IPS-20b (cell line): Measurements from ENCODE around the gene PTPRD.
"Not testable (repeated sequence)": the region's sequence is repeated elsewhere in the genome, so short reads cannot be mapped to it uniquely, and the experiment has no call there.

Source experiments
- H3K27ac ChIP-seq: one replicate; pipeline ENCODE4 v1.5.1; 2013; ENCODE audit warnings: low read length
- H3K27me3 ChIP-seq: 2 replicates; pipeline ENCODE4 v1.6.1; 2013; ENCODE audit warnings: mild to moderate bottlenecking, low read length, inconsistent platforms; ENCODE audit not compliant: insufficient read depth
- H3K36me3 ChIP-seq: 2 replicates; pipeline ENCODE4 v1.6.1; 2013; ENCODE audit warnings: low read depth, mild to moderate bottlenecking, inconsistent platforms, low read length, moderate library complexity; ENCODE audit not compliant: insufficient read depth
- H3K4me1 ChIP-seq: 2 replicates; pipeline ENCODE4 v1.6.1; 2013; ENCODE audit warnings: mild to moderate bottlenecking, control low read depth, inconsistent platforms, low read length, moderate library complexity; ENCODE audit not compliant: insufficient read depth
- H3K4me3 ChIP-seq: 2 replicates; pipeline ENCODE4 v1.5.1; 2013; ENCODE audit warnings: mild to moderate bottlenecking, low read length, inconsistent platforms
- H3K9ac ChIP-seq: 2 replicates; pipeline ENCODE4 v1.6.1; 2013; ENCODE audit warnings: low read depth, mild to moderate bottlenecking, inconsistent platforms, low read length, moderate library complexity
- H3K9me3 ChIP-seq: 2 replicates; pipeline ENCODE4 v1.6.1; 2013; ENCODE audit warnings: mild to moderate bottlenecking, low read depth, low read length, inconsistent platforms; ENCODE audit not compliant: insufficient read depth

Gene PTPRD

GRCh38 chr9:8940650-8941049, 1672.2 kb downstream of the PTPRD start:
- Histone ChIP-seq H3K9ac (no peak overlapping the region), H3K9me3 (no peaks in the 10 kb centered on the region), H3K36me3 (no peaks in the 10 kb centered on the region), H3K27ac (no peak overlapping the region), H3K4me1 (no peaks in the 10 kb centered on the region), H3K4me3 (no peak overlapping the region), H3K27me3 (no peaks in the 10 kb centered on the region)

GRCh38 chr9:8926461-8926860, 1686.3 kb downstream of the PTPRD start:
- Histone ChIP-seq H3K36me3 (no peaks in the 10 kb centered on the region), H3K4me1 (no peaks in the 10 kb centered on the region), H3K27me3 (no peaks in the 10 kb centered on the region), H3K9me3 (no peaks in the 10 kb centered on the region), H3K27ac (no peak overlapping the region), H3K4me3 (no peak overlapping the region), H3K9ac (no peak overlapping the region)

- no peak overlapping the region for H3K27ac ChIP-seq
- H3K4me3 ChIP-seq = no peak overlapping the region
- H3K9ac ChIP-seq = no peak overlapping the region
- H3K9me3 ChIP-seq = no peaks in the 10 kb centered on the region
- no peaks in the 10 kb centered on the region for H3K27me3 ChIP-seq
- H3K36me3 ChIP-seq = no peaks in the 10 kb centered on the region
- no peaks in the 10 kb centered on the region for H3K4me1 ChIP-seq
Observed at GRCh38 chr9:8924562-8924961, 1688.2 kb downstream of the PTPRD start.

GRCh38 chr9:8920478-8921183, 1692.2 kb downstream of the PTPRD start:
- H3K4me3 ChIP-seq, H3K4me1 ChIP-seq, H3K36me3 ChIP-seq, H3K9me3 ChIP-seq, H3K27me3 ChIP-seq, H3K27ac ChIP-seq, H3K9ac ChIP-seq: not testable (repeated sequence)

GRCh38 chr9:8917956-8918739, 1694.7 kb downstream of the PTPRD start:
- H3K9me3 ChIP-seq = no peaks in the 10 kb centered on the region
- no peak overlapping the region for H3K27ac ChIP-seq
- no peaks in the 10 kb centered on the region for H3K36me3 ChIP-seq
- no peak overlapping the region for H3K4me3 ChIP-seq
- H3K4me1 ChIP-seq = no peaks in the 10 kb centered on the region
- no peaks in the 10 kb centered on the region for H3K27me3 ChIP-seq
- no peak overlapping the region for H3K9ac ChIP-seq

- no peaks in the 10 kb centered on the region for H3K36me3 ChIP-seq
- H3K4me3 ChIP-seq = no peak overlapping the region
- no peak overlapping the region for H3K27ac ChIP-seq
- H3K27me3 ChIP-seq = no peaks in the 10 kb centered on the region
- no peaks in the 10 kb centered on the region for H3K9me3 ChIP-seq
- H3K4me1 ChIP-seq = no peaks in the 10 kb centered on the region
- no peak overlapping the region for H3K9ac ChIP-seq
Observed at GRCh38 chr9:8916771-8917170, 1696.0 kb downstream of the PTPRD start.

GRCh38 chr9:8907868-8908267, 1704.9 kb downstream of the PTPRD start:
- Histone ChIP-seq H3K4me1 (no peaks in the 10 kb centered on the region), H3K9me3 (no peaks in the 10 kb centered on the region), H3K9ac (no peak overlapping the region), H3K36me3 (no peaks in the 10 kb centered on the region), H3K4me3 (no peak overlapping the region), H3K27ac (no peak overlapping the region), H3K27me3 (no peaks in the 10 kb centered on the region)

GRCh38 chr9:8905731-8906130, 1707.1 kb downstream of the PTPRD start:
- no peak overlapping the region for H3K9ac ChIP-seq
- no peak overlapping the region for H3K4me3 ChIP-seq
- H3K36me3 ChIP-seq = no peaks in the 10 kb centered on the region
- no peak overlapping the region for H3K27ac ChIP-seq
- no peaks in the 10 kb centered on the region for H3K9me3 ChIP-seq
- H3K4me1 ChIP-seq = no peaks in the 10 kb centered on the region
- no peaks in the 10 kb centered on the region for H3K27me3 ChIP-seq

GRCh38 chr9:8904771-8905515, 1707.9 kb downstream of the PTPRD start:
- H3K9ac ChIP-seq = no peak overlapping the region
- H3K9me3 ChIP-seq = no peaks in the 10 kb centered on the region
- H3K36me3 ChIP-seq = no peaks in the 10 kb centered on the region
- H3K4me1 ChIP-seq = no peaks in the 10 kb centered on the region
- no peak overlapping the region for H3K27ac ChIP-seq
- no peak overlapping the region for H3K4me3 ChIP-seq
- H3K27me3 ChIP-seq = no peaks in the 10 kb centered on the region

GRCh38 chr9:8903077-8903476, 1709.7 kb downstream of the PTPRD start:
- Histone ChIP-seq H3K9ac (no peak overlapping the region), H3K4me1 (no peaks in the 10 kb centered on the region), H3K4me3 (no peak overlapping the region)

GRCh38 chr9:8901146-8901545, 1711.7 kb downstream of the PTPRD start:
- Histone ChIP-seq H3K4me3 (no peak overlapping the region), H3K27me3 (no peaks in the 10 kb centered on the region), H3K9ac (no peak overlapping the region), H3K9me3 (no peaks in the 10 kb centered on the region), H3K27ac (no peak overlapping the region), H3K36me3 (no peaks in the 10 kb centered on the region), H3K4me1 (no peaks in the 10 kb centered on the region)

More at GRCh38 chr9:8903077-8903476, 1709.7 kb downstream of the PTPRD start:
- H3K27me3 ChIP-seq = no peaks in the 10 kb centered on the region
- no peaks in the 10 kb centered on the region for H3K9me3 ChIP-seq
- no peak overlapping the region for H3K27ac ChIP-seq
- no peaks in the 10 kb centered on the region for H3K36me3 ChIP-seq
